ENCODE results near the gene C5orf63. TPM values are rescaled to one million over a fixed set of nuclear protein-coding genes. Genes with fewer than 3 reads are reported as not detected.

C5orf63 gene
- total and polyA plus RNA-seq, 2 donors (not counting 3 experiments of a cell fraction or from before 2014, with no cell fraction given) = 1.4 to 5.3 TPM

GRCh38 chr5:127011961-127012644 lies 61.2 kb downstream of the C5orf63 start:
- peak overlapping the region; percentile 83 for H3K27ac ChIP-seq (ENCODE audit: insufficient read depth, low read depth, low read length)

GRCh38 chr5:127011153-127011552 lies 62.1 kb downstream of the C5orf63 start:
- no peak for DNase-seq (ENCODE audit: low read depth, low spot score)
- BruUV-seq (replicated peaks) = no TSS peak
- no peak overlapping the region for H2AFZ ChIP-seq (ENCODE audit: low read depth, low read length)
- no peaks in the 10 kb centered on the region for H3K36me3 ChIP-seq (ENCODE audit: control insufficient read depth in 2 of 2, extremely low read depth in 1 of 2, insufficient read depth in 2 of 2, low read length in 2 of 2)
- H3K27ac ChIP-seq (ENCODE audit: insufficient read depth, low read depth, low read length) = no peak overlapping the region
- no peak overlapping the region for H3K4me2 ChIP-seq (ENCODE audit: insufficient read depth, low read length)
- H4K20me1 ChIP-seq (replicated peaks; ENCODE audit: control insufficient read depth, extremely low read depth, insufficient read depth, low read length) = no peaks in the 10 kb centered on the region
- peaks cover 40% of the 10 kb centered on the region for H3K4me1 ChIP-seq (ENCODE audit: control insufficient read depth, extremely low read depth, insufficient read depth, low read length)
- POLR2A ChIA-PET = no interaction called here
- H3K9ac ChIP-seq (replicated peaks; ENCODE audit: extremely low read depth, insufficient read depth, low read length) = no peak overlapping the region
- CTCF ChIA-PET = interaction anchor here (5.0 kb wide), 1 partner anchor 18 kb away, joined by 24 read pairs; no protein-coding TSS in a partner anchor
- H3K9me3 ChIP-seq (replicated peaks; ENCODE audit: control insufficient read depth, insufficient read depth, low read length) = no peaks in the 10 kb centered on the region
- intact Hi-C loops (cut with micrococcal nuclease) (loop anchor here (5.0 kb wide), 1 partner anchor 94 kb away; no protein-coding TSS in a partner anchor), dilution Hi-C loops (cut with MboI; ENCODE audit: extremely low pct_ligation_motif_present, low sequenced_read_pairs) (no loop called here)
- H3K9me1 ChIP-seq (replicated peaks; ENCODE audit: control insufficient read depth, extremely low read depth, insufficient read depth, low read length) = no peaks in the 10 kb centered on the region
- TF ChIP-seq CTCF (IDR thresholded peaks at IDR 0.05; ENCODE audit: extremely low read depth in 1 of 2, insufficient read depth in 1 of 2, low read depth in 1 of 2, low read length in 2 of 2) = no peak
- H3K27me3 ChIP-seq (ENCODE audit: control insufficient read depth in 2 of 2, insufficient read depth in 2 of 2, low read length in 2 of 2) = no peaks in the 10 kb centered on the region
- FAIRE-seq = no peak
- H3K79me2 ChIP-seq (ENCODE audit: control insufficient read depth, insufficient read depth, low read length) = peaks cover 80% of the 10 kb centered on the region
- H3K4me3 ChIP-seq (replicated peaks in 1 of 3; ENCODE audit: insufficient read depth in 1 of 3, low read depth in 1 of 3, low read length in 3 of 3) = no peak overlapping the region

More at GRCh38 chr5:127011961-127012644, 61.2 kb downstream of the C5orf63 start:
- dilution Hi-C loops (cut with MboI; ENCODE audit: extremely low pct_ligation_motif_present, low sequenced_read_pairs) (no loop called here), intact Hi-C loops (cut with micrococcal nuclease) (loop anchor here (5.0 kb wide), 1 partner anchor 95 kb away; no protein-coding TSS in a partner anchor)
- BruUV-seq (replicated peaks) = no TSS peak
- peaks cover 79% of the 10 kb centered on the region for H3K79me2 ChIP-seq (ENCODE audit: control insufficient read depth, insufficient read depth, low read length)
- H3K27me3 ChIP-seq (ENCODE audit: control insufficient read depth in 2 of 2, insufficient read depth in 2 of 2, low read length in 2 of 2) = no peaks in the 10 kb centered on the region
- DNase-seq (ENCODE audit: low read depth, low spot score) (peak; percentile 43), FAIRE-seq (peak; percentile 53)
- ChIA-PET CTCF (interaction anchor here (1.3 to 5.0 kb wide), 4 partner anchors 17 to 175 kb away, joined by 3 to 24 read pairs (median 4); no protein-coding TSS in a partner anchor), POLR2A (no interaction called here)
- no peak overlapping the region for H2AFZ ChIP-seq (ENCODE audit: low read depth, low read length)
- H4K20me1 ChIP-seq (replicated peaks; ENCODE audit: control insufficient read depth, extremely low read depth, insufficient read depth, low read length) = no peaks in the 10 kb centered on the region
- peaks cover 40% of the 10 kb centered on the region for H3K4me1 ChIP-seq (ENCODE audit: control insufficient read depth, extremely low read depth, insufficient read depth, low read length)
- TF ChIP-seq JUN (IDR thresholded peaks at IDR 0.05; ENCODE audit: borderline replicate concordance, insufficient read depth, insufficient read length, low read depth) (no peak), POLR2AphosphoS5 (IDR thresholded peaks at IDR 0.05; ENCODE audit: insufficient read depth, low read depth, low read length) (no peak), MAX (IDR thresholded peaks at IDR 0.05; ENCODE audit: insufficient read depth, insufficient read length) (no peak), POLR2A (IDR thresholded peaks at IDR 0.05; ENCODE audit: low read depth, low read length) (no peak), GATA2 (IDR thresholded peaks at IDR 0.05; ENCODE audit: insufficient read depth, insufficient read length, low read depth, low read length) (no peak), FOS (IDR thresholded peaks at IDR 0.05; ENCODE audit: borderline replicate concordance, insufficient read depth, low read length) (no peak), MYC (IDR thresholded peaks at IDR 0.05; ENCODE audit: low read depth, low read length) (no peak)
- no peaks in the 10 kb centered on the region for H3K9me3 ChIP-seq (replicated peaks; ENCODE audit: control insufficient read depth, insufficient read depth, low read length)
- H3K9me1 ChIP-seq (replicated peaks; ENCODE audit: control insufficient read depth, extremely low read depth, insufficient read depth, low read length) = no peaks in the 10 kb centered on the region
- peak overlapping the region; percentile 62 for H3K9ac ChIP-seq (replicated peaks; ENCODE audit: extremely low read depth, insufficient read depth, low read length)
- H3K4me3 ChIP-seq (replicated peaks in 1 of 3; ENCODE audit: insufficient read depth in 1 of 3, low read depth in 1 of 3, low read length in 3 of 3) = no peak overlapping the region
- peak overlapping the region; percentile 98 for H3K4me2 ChIP-seq (ENCODE audit: insufficient read depth, low read length)
- no peaks in the 10 kb centered on the region for H3K36me3 ChIP-seq (ENCODE audit: control insufficient read depth in 2 of 2, extremely low read depth in 1 of 2, insufficient read depth in 2 of 2, low read length in 2 of 2)
